ENCODE measurements around the gene C2CD2.
"Not testable (repeated sequence)": the region's sequence is repeated elsewhere in the genome, so short reads cannot be mapped to it uniquely, and the experiment has no call there.

DNA sequence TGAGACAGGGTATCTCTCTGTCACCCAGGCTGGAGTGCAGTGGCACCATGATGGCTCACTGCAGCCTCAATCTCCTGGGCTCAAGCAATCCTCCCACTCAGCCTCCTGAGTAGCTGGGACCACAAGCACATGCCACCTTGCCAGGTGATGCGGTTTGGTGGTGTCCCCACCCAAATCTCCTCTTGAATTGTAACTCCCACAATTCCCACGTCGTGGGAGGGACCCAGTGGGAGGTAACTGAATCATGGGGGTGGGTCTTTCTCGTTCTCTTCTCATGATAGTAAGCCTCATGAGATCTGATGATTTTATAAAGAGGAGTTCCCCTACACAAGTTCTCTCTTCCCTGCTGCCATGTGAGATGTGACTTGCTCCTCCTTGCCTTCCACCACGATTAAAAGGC, 40.8 kb upstream of the C2CD2 start:
- TF ChIP-seq, protein P1, sequence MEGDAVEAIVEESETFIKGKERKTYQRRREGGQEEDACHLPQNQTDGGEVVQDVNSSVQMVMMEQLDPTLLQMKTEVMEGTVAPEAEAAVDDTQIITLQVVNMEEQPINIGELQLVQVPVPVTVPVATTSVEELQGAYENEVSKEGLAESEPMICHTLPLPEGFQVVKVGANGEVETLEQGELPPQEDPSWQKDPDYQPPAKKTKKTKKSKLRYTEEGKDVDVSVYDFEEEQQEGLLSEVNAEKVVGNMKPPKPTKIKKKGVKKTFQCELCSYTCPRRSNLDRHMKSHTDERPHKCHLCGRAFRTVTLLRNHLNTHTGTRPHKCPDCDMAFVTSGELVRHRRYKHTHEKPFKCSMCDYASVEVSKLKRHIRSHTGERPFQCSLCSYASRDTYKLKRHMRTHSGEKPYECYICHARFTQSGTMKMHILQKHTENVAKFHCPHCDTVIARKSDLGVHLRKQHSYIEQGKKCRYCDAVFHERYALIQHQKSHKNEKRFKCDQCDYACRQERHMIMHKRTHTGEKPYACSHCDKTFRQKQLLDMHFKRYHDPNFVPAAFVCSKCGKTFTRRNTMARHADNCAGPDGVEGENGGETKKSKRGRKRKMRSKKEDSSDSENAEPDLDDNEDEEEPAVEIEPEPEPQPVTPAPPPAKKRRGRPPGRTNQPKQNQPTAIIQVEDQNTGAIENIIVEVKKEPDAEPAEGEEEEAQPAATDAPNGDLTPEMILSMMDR (IDR thresholded peaks at IDR 0.05), result not testable (repeated sequence)
- not testable (repeated sequence) for TF ChIP-seq POLR2A (IDR thresholded peaks at IDR 0.05)

Measured in Peyer's patch (tissue), 4 donors.